HG03521 (cell line): Measurements from ENCODE around the gene GLB1L3.
A peak's percentile ranks its signal among the peaks of the same experiment; 100 is the strongest.

ENCODE experiments used
- ATAC-seq: cut with Tn5 transposase; IDR thresholded peaks from one replicate; pipeline ENCODE4 v1.9.1; 2021; ENCODE audit warnings: mild to moderate bottlenecking, moderate library complexity; ENCODE audit not compliant: unreplicated experiment

The GLB1L3 gene, protein sequence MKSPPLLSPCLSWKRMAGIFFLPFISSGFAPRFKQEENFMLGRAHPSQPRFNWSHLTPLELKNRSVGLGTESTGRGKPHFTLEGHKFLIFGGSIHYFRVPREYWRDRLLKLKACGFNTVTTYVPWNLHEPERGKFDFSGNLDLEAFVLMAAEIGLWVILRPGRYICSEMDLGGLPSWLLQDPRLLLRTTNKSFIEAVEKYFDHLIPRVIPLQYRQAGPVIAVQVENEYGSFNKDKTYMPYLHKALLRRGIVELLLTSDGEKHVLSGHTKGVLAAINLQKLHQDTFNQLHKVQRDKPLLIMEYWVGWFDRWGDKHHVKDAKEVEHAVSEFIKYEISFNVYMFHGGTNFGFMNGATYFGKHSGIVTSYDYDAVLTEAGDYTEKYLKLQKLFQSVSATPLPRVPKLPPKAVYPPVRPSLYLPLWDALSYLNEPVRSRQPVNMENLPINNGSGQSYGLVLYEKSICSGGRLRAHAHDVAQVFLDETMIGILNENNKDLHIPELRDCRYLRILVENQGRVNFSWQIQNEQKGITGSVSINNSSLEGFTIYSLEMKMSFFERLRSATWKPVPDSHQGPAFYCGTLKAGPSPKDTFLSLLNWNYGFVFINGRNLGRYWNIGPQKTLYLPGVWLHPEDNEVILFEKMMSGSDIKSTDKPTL

DNA sequence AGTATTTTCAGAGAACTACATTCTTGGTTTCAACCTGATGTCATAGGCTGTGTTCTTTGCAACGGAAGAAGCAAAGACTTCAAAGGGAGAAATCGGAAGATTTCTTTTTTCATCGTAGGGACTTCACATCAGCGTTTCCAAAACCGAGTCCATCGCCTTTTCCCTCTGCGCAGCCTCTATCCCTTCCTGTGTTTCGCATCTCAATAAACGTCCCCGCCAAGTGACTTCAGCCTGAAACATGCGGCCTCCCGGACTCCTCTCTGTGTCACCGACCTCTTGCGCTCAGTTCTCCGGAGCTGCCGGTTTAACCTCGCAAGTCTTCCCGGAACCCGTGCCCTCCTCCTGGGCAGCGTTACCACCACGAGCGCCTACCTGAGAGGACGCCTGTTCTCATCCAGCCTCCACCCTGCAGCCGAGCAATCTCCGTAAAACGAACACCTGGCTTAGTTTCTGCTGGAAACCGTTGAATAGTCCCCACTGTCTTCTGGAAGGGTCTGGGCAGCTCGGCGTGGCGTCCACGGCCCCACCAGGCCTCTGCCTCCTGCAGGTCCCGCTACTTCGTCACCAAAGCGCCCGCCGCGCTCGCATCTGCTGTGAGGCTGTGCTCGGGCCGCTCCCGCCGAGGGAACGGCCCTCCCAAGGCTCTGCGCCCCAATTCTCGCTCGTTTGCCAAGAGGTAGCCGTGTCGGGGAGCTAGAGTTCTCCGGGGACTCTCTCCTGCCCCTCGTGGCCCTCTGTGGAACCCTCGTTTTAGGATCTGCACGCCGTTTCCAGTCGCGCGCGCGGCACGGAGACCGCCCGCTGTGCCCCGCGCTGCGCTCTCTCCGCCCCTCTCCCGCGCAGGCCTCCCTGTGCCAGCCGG, at the start of gene GLB1L3:
Gene GLB1L3 (plus strand): TSS at position 846 of the 862 bp plus-strand sequence. CDS start 362 bp downstream, outside the sequence.
- peak; percentile 72 for ATAC-seq

DNA sequence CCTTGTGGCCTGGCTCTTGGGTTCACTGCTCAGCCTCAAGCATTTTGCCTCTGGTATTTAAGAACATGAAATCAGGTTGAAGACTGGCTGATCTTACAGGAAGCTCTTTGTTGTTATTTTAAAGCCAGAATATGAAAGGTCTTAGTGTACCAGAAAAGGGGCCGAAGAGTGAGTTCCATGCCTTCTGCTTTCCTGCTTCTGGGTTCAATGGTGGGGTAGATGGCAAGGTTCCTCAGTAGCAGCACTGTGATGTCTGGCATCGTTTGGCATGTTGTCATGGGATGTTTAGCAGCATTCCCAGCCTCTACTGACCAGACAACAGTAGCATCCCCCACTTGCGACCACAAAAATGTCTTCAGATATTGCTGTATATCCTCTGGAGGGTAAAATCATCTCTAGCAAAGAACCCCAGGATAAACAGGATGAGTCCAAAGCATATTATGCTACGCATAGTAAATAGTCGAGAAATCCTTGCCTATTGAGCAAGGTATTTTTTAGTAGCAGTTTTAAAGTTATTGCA, 49.3 kb upstream of the GLB1L3 start:
- ATAC-seq: no peak

DNA sequence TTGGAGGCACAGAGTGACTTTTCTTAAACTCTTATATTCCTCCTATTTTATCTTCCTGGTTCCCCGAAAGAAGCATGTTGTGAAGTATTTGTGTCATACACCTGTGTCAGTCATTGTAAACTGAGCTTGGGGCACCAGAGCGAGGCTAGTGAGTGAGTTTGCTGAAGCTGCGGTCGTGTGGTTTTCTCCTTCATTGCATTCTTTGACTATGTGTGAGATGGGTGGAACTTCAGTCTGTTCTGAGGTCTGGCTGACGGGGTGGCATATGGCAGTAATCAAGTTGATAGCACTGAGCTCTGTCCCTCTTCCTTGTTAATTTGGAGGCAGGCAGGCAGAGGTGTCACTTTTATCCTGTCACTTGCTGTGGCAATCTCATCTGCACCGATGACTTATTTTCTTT, 47.6 kb upstream of the GLB1L3 start:
- peak; percentile 41 for ATAC-seq

DNA sequence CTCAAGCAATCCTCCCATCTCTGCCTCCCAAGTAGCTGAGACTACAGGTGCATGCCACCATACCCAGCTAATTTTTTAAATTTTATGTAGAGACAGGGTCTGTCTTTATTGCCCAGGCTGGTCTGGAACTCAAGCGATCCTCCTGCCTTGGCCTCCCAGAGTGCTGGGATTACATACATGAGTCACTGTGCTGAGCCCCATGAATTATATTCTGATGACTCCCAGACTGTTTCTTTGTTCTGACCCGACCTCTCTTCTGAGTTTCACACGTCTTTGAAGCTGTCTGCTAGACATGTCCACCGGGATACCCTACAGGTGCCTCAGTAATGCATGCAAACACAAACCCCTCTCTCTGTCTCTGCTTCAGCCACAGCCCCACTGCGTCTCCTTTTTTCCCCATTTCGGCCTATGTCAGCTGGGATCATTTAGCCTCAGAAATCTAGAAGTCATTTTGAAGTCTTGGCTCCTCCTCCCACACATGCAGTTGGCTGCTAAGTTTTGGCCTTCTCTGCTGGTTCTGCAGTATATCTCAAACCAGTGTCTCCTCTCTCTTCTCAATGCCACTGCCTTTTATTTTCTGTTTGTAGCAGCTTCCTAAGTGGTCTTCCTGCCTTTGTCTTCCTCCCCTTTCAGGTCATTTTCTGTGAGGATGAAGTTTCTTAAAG, 46.9 kb upstream of the GLB1L3 start:
- ATAC-seq: no peak

DNA sequence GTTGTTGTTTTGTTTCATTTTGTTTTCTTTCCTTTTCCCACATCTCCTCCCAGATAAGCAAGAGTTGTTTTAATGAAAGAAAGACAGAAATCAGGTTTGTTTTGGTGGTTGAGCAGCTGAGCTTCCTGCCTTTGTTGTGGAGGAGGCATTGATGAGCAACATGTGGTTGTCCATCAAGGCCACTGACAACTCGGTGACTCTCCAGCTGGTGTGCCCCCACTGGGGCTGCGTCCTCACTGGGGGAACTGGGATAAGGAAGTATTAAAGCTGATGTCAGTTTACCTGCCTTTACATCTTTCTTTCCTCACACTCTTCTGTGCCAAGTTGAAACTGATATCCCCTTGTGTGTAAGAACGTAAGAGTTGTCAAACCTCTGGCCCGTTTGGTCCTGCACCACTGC, 45.8 kb upstream of the GLB1L3 start:
- ATAC-seq: no peak

DNA sequence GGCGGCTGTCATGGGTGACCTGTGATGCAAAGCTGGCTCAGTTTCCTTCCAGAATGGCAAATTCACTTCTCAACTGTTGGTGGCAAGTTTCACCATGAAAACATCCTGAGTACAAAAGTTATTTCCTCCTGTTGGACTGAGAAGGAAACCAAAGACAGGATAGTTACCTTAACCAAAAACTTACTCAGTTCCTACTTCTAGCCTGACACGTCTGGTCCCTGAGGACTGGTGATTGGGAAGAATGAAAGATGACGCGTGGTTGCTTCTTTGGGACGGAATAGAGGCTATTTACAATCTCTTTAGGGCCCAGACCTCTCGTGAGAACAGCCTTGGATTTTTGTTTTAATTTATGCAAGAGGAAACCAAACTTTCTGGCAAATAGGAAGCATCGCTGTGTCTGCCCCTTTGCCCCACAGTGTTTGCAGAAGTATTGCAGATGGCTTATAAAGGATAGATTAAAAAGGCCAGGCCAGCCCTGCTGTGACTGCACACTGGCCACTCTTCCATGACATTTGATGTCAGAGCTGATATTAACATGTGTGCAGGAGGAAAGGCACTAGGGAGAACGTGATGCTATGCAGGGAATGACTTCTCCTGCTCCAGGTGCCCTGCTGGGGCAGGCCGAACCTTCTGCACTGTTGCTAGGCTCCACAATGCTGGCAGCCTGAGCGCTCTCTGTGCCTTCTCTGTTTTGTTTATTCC, 44.1 kb upstream of the GLB1L3 start:
- ATAC-seq: no peak

DNA sequence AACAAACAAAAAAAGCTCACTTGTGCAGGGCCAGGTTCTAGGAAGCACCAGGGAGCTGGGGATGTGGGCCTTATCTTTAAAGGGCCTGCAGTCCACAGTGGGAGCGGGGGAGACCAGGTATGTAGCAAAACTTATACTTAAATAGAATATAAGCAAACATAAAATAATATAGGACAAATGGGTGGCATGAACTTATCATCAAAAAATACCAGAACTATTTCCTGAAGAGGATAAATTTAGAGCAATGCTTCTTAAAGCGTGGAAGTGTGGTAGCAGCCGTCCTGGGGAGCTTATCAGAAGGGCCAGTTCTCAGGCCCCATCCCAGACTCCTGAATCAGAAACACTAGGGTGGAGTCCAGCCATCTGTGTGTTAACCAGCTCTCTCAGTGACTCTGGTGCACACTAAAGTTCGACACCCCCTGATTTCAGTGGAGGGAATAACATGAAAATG, 42.4 kb upstream of the GLB1L3 start:
- ATAC-seq: no peak

DNA sequence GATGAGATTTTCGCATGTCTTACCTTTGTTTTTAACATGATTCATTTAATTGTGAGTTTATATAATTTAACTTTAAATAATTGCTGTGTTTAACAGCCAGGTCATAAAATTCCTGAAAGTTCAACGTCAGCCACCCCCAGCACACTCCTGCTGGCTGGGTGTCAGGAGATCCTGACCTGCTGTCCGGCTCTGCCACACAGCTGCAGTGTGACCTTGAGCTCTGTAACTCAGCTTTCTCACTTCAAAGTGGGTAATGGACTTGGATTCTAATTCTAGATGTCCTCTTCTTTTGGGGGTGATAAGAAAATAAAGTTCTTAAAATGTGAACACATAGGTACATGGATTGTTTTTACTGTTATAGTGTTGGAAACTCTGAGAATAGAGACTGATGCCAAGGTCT, 40.8 kb upstream of the GLB1L3 start:
- ATAC-seq: no peak

DNA sequence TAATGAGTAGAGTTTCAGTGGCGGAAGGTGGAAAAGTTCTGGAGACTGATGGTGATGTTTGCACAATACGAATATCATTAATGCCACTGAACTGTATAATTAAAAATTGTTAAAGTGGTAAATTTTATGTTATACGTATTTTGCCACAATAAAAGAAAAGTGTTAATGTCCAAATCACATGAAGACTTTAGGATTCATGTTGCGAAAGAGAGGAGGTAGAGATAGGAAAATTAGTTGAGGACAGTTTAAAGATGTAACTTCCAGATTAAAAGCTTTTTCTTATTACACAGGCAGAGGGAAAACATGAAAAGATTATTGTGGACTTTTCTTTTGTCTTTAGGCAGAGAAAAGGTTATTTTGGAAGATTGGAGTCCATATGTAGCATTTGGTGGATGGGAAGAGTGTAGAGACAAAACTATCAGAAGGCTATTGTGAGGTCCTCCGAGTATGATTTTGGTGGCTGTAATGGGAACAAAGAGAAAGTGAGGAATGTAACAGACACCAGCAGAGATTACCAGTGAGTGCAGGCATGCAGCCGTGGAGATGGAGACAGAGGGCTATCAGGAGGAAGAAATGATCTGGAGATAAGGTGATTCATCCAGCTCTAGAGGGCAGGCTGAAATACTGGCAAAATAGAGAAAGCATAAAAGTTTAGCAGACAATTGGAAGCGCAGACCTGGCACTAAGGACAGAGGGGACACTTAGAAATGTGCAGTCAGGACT, 39.2 kb upstream of the GLB1L3 start:
- no peak for ATAC-seq

DNA sequence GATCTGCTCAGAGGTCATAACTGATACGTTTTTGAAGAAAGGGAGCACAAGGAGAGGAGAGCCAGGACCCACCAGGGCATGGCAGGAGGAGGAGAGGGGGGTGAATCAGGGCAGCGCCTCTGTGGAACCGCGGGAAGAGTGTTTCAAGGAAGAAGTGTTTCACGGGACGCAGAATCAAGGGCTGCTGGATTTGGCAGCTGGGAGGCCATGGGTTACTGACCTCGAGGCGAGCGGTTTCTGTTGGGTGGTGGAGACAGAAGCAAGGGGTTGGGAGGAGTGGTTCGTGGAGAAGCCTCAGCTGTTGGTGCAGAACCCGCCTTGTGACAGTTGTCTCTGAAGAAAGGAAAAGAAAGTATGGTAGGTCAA, 38.6 kb upstream of the GLB1L3 start:
- no peak for ATAC-seq

DNA sequence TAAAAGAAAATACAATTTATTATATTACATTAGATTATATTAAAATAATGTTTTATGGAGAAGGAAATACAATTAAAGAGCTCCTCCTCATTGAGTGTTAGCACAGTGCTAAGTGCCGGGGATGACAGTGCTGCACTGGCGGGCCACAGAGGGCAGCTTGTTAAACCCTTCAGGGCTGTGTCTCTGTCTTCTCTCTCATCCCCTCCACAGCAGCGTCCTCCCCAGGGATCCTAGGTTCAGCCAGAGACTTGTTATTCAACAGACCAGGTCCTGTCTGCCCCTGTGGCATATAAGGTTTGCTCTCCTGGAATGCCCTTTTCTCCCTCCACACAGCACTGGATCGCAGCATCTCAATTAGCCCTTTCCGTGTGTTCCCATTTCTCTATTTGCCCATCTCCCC, 37.2 kb upstream of the GLB1L3 start:
- ATAC-seq: no peak

DNA sequence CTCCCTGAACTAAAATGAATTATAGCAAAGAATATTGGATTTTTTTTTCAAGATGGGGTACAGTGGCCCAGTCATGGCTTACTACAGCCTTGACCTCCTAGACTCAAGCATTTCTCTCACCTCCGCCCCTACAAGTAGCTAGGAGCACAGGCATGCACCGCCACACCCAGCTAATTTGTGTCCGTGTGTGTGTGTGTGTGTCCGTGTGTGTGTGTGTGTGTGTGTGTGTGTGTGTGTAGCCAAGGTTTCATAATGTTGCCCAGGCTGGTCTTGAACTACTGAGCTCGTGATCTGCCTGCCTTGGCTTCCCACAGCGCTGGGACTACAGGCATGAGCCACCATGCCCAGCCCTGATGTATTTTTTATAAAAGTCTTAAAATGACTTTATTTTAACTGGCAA, 35.6 kb upstream of the GLB1L3 start:
- ATAC-seq: no peak

DNA sequence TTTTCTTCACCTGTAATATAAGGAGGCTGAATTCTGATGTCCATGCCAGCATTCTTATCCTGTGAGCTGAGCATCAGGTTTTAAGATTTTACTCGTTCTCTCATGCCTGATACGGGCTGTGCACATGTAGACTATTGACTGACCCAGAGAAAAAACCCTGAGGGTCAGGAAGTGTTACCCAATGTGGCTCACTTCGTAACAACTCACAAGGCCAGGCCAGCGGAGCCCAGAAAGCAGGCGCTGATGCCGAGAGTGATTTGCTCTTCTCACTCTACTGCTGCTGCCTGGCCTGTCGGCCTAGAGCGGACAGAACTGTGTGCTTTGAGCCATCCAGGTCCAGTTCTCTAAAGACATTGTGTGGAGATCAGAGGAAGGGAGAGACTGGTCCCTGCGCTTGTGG, 33.8 kb upstream of the GLB1L3 start:
- ATAC-seq: no peak

DNA sequence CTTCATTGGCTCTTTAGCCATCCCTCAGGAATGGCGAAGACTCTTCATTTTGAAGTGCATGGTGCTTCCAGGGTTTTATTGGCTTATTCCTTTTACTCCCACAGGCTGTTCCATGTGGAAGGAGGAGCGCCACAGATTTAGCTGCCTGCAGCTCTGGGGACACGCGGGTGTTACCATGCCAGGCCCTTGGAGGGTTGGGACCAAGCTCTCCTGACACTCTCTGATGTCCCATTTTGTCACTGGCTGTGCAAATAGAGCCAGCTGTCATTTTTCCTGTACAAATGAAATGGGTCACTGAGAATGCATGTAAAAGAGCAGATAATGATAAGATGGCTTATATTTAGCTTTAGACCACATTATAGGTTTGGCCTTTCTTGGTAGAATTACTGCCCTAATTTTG, 32.3 kb upstream of the GLB1L3 start:
- no peak for ATAC-seq

DNA sequence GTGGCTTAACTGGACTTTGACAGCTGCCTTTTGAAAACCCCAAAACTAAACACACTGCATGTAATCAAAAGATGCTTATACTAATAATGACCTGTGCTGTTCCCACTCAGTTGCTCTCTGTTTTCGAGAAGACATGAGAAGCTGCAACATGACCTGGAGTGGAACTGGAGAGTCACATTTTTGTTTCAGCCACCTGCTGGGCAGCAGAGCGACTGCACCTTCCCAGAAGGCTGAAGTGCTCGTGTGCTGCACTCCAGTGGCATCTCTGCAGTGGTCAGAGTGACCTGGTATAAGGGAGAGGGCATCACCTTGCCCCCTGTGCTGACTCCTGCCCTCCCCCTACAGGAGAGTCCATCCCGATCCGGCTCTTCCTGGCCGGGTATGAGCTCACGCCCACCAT, 31.6 kb upstream of the GLB1L3 start:
- peak; percentile 76 for ATAC-seq

DNA sequence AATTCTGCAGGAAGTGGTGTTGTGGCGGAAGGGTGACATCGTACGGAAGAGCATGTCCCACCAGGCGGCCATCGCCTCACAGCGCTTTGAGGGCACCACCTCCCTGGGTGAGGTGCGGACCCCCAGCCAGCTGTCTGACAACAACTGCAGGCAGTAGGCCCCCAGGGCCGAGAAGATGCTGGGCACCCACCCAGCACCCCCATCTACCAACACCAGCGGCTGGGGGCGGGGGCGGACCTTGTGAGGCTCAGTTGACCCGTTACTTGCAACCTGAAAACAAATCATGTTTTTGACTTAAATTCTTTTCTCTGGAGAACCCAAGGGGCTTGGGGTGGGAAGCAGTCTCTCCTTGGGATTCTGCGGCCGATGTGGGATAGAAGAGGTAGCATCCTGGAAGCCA, 30.7 kb upstream of the GLB1L3 start:
- no peak for ATAC-seq

DNA sequence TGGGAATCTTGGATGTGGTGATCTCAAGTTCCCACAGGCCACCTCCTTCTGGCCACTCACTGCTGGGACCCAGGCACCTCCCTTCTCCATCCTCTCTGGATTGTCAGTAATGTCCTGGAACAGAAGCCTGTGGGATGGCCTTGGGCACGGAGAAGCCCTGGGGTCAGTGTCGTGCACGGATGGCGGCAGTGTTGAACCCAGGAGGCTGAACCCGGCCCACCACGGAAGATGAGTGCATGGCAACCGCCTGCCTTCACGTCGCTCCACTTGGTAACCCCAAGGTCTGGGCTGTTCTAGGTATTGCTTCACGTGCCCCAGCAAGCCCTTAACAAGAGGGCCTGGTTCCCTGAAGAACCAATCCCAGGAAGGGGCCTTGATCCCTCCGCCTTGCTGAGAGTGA, 30.1 kb upstream of the GLB1L3 start:
- no peak for ATAC-seq

DNA sequence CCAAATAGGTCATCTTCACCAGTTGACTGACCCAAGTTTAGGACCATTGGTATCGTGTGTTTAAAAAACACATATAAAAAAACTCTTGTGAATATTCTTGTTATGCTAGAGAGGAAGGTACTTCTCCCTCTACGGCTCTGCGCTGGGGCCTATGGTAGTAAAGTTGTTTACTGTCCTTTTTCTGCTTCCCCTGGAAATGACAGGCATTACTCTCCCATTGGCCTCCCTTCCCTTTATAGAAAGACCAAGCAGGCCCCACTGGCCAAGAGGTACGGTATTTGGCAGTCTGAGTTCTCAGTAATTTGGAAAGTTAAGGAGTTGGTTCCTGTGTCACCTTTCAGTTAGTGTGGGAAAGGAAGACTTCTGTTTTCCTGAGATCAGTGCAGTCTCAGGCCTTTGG, 29.5 kb upstream of the GLB1L3 start:
- no peak for ATAC-seq

DNA sequence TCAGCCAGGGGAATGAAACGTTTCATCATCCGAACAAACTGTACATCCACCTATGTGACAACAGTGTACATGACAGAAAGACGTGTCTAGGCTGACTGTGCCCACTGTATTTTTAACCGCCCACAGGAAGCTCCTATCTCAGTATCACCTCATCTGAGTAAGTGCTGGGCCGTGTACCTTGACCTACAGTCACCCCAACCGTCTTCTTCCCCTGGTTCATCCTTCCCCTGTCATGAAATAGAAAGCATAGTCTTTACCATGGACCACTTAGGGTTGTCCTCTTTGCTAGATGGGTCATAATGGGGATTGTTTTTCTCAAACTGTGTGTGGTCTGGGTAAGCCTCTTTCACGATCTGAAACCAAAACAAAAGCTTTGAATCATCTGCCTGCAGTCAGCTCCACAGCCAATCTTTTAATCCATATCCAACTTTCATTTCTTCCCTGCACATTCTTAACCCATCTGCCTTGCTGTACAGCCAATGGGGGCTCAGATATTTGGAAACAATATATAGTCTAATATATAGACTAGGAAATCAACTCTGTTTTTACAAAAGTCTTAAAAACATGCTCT, 27.2 kb upstream of the GLB1L3 start:
- no peak for ATAC-seq
